ENCODE measurements around the gene ARMC2.

ARMC2 gene

GRCh38 chr6:109001291-109001894, 153.2 kb downstream of the ARMC2 start:
- in situ Hi-C loops (cut with HindIII; ENCODE audit: low pct_unique_long_range_greater_than_20kb, low sequenced_read_pairs), result no loop called here
- TF ChIP-seq JUND (IDR thresholded peaks at IDR 0.05; ENCODE audit: low read depth), result no peak
- DNase-seq (ENCODE audit: low read depth in 1 of 2, low spot score in 1 of 2), result no peak

- no peak for DNase-seq (ENCODE audit: low read depth in 1 of 2, low spot score in 1 of 2)
- in situ Hi-C loops (cut with HindIII; ENCODE audit: low pct_unique_long_range_greater_than_20kb, low sequenced_read_pairs), result no loop called here
These were observed 154.0 kb downstream of the ARMC2 start for GRCh38 chr6:109002051-109002697.

GRCh38 chr6:109002882-109003281, 154.7 kb downstream of the ARMC2 start:
- in situ Hi-C loops (cut with HindIII; ENCODE audit: low pct_unique_long_range_greater_than_20kb, low sequenced_read_pairs), result no loop called here
- DNase-seq (ENCODE audit: low read depth in 1 of 2, low spot score in 1 of 2), result no peak
- TF ChIP-seq JUND (IDR thresholded peaks at IDR 0.05; ENCODE audit: low read depth), result no peak

More at GRCh38 chr6:109002051-109002697, 154.0 kb downstream of the ARMC2 start:
- TF ChIP-seq JUND (IDR thresholded peaks at IDR 0.05; ENCODE audit: low read depth), result no peak

GRCh38 chr6:109006818-109007217, 158.6 kb downstream of the ARMC2 start:
- in situ Hi-C loops (cut with HindIII; ENCODE audit: low pct_unique_long_range_greater_than_20kb, low sequenced_read_pairs), result no loop called here
- TF ChIP-seq JUND (IDR thresholded peaks at IDR 0.05; ENCODE audit: low read depth), result no peak

GRCh38 chr6:109007521-109007920, 159.3 kb downstream of the ARMC2 start:
- in situ Hi-C loops (cut with HindIII; ENCODE audit: low pct_unique_long_range_greater_than_20kb, low sequenced_read_pairs), result no loop called here
- no peak for TF ChIP-seq JUND (IDR thresholded peaks at IDR 0.05; ENCODE audit: low read depth)
- DNase-seq (ENCODE audit: low read depth in 1 of 2, low spot score in 1 of 2), result no peak

More at GRCh38 chr6:109006818-109007217, 158.6 kb downstream of the ARMC2 start:
- DNase-seq (ENCODE audit: low read depth in 1 of 2, low spot score in 1 of 2), result no peak

GRCh38 chr6:109008054-109008453, 159.8 kb downstream of the ARMC2 start:
- TF ChIP-seq JUND (IDR thresholded peaks at IDR 0.05; ENCODE audit: low read depth), result no peak
- no peak for DNase-seq (ENCODE audit: low read depth in 1 of 2, low spot score in 1 of 2)
- in situ Hi-C loops (cut with HindIII; ENCODE audit: low pct_unique_long_range_greater_than_20kb, low sequenced_read_pairs), result no loop called here

- TF ChIP-seq JUND (IDR thresholded peaks at IDR 0.05; ENCODE audit: low read depth), result no peak
- DNase-seq (ENCODE audit: low read depth in 1 of 2, low spot score in 1 of 2), result peak in 1 of 2 experiments; percentile 42
- in situ Hi-C loops (cut with HindIII; ENCODE audit: low pct_unique_long_range_greater_than_20kb, low sequenced_read_pairs), result no loop called here
These were observed 160.5 kb downstream of the ARMC2 start for GRCh38 chr6:109008537-109009235.

GRCh38 chr6:109009236-109009961, 161.2 kb downstream of the ARMC2 start:
- peak; percentile 37 to 87 for DNase-seq (ENCODE audit: low read depth in 1 of 2, low spot score in 1 of 2)
- in situ Hi-C loops (cut with HindIII; ENCODE audit: low pct_unique_long_range_greater_than_20kb, low sequenced_read_pairs), result no loop called here
- TF ChIP-seq JUND (IDR thresholded peaks at IDR 0.05; ENCODE audit: low read depth), result no peak

- no peak for TF ChIP-seq JUND (IDR thresholded peaks at IDR 0.05; ENCODE audit: low read depth)
- no peak for DNase-seq (ENCODE audit: low read depth in 1 of 2, low spot score in 1 of 2)
- in situ Hi-C loops (cut with HindIII; ENCODE audit: low pct_unique_long_range_greater_than_20kb, low sequenced_read_pairs), result no loop called here
These were observed 161.9 kb downstream of the ARMC2 start for GRCh38 chr6:109009962-109010704.

GRCh38 chr6:109010705-109011102, 162.5 kb downstream of the ARMC2 start:
- no peak for DNase-seq (ENCODE audit: low read depth in 1 of 2, low spot score in 1 of 2)
- in situ Hi-C loops (cut with HindIII; ENCODE audit: low pct_unique_long_range_greater_than_20kb, low sequenced_read_pairs), result no loop called here
- no peak for TF ChIP-seq JUND (IDR thresholded peaks at IDR 0.05; ENCODE audit: low read depth)

GRCh38 chr6:109013656-109014305, 165.6 kb downstream of the ARMC2 start:
- DNase-seq (ENCODE audit: low read depth in 1 of 2, low spot score in 1 of 2), result no peak
- TF ChIP-seq JUND (IDR thresholded peaks at IDR 0.05; ENCODE audit: low read depth), result no peak
- in situ Hi-C loops (cut with HindIII; ENCODE audit: low pct_unique_long_range_greater_than_20kb, low sequenced_read_pairs), result no loop called here

GRCh38 chr6:109014606-109015005, 166.4 kb downstream of the ARMC2 start:
- in situ Hi-C loops (cut with HindIII; ENCODE audit: low pct_unique_long_range_greater_than_20kb, low sequenced_read_pairs), result no loop called here

More at GRCh38 chr6:109014606-109015005, 166.4 kb downstream of the ARMC2 start:
- no peak for DNase-seq (ENCODE audit: low read depth in 1 of 2, low spot score in 1 of 2)
- no peak for TF ChIP-seq JUND (IDR thresholded peaks at IDR 0.05; ENCODE audit: low read depth)

Data from T47D (cell line).